GM13977 (cell line): ENCODE data around the gene UTF1.

ENCODE experiments used
- DNase-seq: peaks from one replicate; pipeline ENCODE4 v3.0.0; 2012; ENCODE audit warnings: low spot score
- in situ Hi-C: fragments of 300-500 bp; cut with MboI; formaldehyde crosslinking; loops from one replicate; pipeline ENCODE4 v1.12.0; 2022; ENCODE audit warnings: low sequenced_read_pairs, low pct_unique_long_range_greater_than_20kb, mixed read lengths, inconsistent platforms; ENCODE audit not compliant: unreplicated experiment
- TF ChIP-seq, protein P1 (sequence below): IDR thresholded peaks from 2 replicates; pipeline ENCODE4 v1.5.1; 2012; ENCODE audit warnings: mild to moderate bottlenecking, control low read depth; ENCODE audit not compliant: insufficient read depth; ENCODE audit errors: extremely low read depth, missing control alignments

UTF1 gene

DNA sequence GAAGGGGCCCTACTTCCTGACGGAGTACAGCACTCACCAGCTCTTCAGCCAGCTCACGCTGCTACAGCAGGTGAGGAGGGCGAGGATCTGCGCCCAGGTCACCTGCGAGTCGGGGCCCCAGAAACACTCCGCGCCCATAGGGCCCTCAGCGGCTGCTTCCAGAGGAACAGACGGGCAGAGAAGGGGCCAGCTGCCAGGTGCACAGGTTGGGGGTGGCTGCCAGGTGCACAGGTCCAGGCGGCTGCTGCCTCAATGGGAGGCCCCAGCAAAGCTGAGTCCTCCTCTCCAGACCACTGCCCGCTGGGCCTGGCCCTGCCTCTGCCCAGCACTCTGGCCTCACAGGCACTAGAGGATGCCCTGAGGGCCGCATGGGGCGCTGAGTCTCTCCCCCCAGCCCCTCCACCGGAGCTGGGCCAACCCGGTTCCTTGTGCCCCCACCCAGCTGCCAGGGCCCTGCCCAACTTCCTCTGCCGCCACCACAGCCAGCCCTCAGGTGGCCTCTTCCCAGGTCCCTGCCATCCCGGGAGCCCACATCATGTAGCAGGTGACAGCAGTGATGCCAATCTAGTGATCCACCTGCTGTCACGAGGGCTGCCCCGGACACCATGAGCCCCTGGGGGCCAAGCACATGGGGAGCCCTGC, 17.0 kb upstream of the UTF1 start:
- in situ Hi-C loops = no loop called here
- DNase-seq = no peak
- TF ChIP-seq, protein P1, sequence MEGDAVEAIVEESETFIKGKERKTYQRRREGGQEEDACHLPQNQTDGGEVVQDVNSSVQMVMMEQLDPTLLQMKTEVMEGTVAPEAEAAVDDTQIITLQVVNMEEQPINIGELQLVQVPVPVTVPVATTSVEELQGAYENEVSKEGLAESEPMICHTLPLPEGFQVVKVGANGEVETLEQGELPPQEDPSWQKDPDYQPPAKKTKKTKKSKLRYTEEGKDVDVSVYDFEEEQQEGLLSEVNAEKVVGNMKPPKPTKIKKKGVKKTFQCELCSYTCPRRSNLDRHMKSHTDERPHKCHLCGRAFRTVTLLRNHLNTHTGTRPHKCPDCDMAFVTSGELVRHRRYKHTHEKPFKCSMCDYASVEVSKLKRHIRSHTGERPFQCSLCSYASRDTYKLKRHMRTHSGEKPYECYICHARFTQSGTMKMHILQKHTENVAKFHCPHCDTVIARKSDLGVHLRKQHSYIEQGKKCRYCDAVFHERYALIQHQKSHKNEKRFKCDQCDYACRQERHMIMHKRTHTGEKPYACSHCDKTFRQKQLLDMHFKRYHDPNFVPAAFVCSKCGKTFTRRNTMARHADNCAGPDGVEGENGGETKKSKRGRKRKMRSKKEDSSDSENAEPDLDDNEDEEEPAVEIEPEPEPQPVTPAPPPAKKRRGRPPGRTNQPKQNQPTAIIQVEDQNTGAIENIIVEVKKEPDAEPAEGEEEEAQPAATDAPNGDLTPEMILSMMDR = no peak

DNA sequence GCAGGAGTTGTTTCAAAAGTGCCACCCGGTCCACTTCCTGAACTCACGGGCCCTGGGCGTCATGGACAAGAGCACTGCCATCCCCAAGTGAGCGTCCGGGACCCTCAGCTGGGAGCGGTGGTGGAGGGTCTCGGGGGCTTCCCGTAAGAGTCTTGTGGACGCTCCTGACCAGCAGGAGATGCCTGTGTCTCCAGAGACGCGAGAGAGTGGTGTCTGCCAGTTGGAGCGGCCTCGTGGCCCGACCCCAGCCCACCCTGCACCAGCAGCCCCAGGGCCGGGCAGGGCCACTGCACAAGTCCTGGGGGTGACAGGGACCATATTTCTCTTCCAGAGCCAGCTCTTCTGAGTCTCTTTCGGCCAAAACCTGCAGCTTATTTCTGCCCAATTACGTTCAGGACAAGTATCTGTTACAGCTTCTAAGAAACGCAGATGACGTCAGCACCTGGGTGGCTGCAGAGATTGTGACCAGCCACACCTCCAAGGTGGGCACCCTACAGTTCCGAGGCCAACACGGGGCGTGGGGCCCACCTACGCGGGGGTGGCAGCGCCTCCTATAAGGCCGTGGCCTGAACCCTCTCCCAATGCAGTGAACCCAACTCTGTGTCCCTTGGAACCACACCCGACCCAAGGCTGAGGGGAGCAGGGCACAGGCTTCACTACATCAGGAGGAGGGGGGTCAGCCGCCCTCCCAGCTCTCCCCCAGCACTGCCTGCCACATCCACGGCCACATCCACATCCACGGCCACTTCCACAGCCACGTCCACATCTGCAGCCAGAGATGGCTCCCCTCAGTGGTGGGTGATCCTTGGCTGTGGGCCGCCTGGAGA, 16.2 kb upstream of the UTF1 start:
- in situ Hi-C loops = no loop called here
- TF ChIP-seq, protein P1 = no peak
- DNase-seq = no peak

DNA sequence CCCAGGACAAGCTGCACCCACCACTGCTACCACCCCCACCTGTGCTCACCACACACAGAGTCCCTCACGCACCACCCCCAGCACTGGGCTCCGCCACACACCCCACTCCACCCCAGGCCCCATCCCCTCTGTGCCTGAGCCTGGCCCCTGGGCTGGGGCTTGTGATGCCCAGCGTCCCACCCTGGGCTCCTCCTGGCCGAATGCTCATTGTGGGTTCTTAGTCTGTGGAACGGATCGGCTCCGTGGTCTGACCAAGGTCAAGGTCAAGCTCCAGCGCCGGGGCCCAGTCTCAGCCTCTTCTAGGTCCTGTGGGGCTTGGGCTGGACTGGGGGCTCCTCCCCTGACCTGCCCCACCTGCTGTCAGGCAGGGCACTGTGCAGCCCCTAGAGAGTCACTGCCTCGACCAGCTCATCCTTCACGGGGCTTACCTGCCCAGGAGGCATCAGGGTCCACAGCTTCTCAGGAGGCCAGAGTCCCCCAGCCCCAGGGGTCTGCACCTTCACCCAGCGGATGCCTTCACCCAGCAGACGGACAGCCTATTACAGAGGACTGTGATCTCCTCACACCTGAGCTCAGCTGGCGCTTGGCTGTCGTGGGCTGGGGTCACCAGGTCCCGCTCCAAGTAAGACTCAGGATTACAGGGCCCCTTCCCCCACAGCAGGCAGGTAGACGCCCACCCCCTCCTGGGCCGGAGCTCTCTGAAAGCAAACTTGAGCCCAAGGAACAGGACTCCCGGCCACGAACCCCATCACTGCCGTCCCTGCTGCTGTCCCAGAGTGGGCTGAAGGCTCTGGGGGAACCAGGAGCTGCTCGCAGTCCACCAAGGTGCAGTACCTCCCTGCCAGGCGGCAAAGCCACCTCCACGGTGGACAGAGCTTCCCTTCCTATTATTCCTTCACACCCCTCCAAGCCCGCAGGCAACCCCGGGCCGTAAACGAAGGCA, 15.3 kb upstream of the UTF1 start:
- in situ Hi-C loops = no loop called here
- DNase-seq = no peak
- TF ChIP-seq, protein P1 = no peak

DNA sequence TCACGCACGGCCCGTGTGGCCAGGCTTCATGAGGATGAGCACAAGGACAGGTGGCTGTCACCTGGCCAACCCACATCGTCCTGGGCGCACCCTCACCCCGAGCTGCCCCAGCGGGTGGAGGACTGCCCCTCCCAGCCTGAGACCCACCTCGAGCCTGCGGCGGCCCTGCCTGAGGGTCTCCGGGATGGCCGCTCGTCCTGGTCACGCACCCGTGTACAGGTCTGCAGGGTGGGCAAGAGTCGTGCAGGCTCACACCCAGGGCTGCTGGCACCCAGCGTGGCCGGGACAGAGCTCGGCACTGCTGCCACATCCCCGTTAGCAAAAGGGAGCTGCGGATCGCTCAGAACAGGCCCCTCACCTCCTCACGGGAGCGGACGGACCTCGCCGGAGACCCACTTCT, 14.4 kb upstream of the UTF1 start:
- TF ChIP-seq, protein P1 = no peak
- in situ Hi-C loops = no loop called here
- DNase-seq = no peak

DNA sequence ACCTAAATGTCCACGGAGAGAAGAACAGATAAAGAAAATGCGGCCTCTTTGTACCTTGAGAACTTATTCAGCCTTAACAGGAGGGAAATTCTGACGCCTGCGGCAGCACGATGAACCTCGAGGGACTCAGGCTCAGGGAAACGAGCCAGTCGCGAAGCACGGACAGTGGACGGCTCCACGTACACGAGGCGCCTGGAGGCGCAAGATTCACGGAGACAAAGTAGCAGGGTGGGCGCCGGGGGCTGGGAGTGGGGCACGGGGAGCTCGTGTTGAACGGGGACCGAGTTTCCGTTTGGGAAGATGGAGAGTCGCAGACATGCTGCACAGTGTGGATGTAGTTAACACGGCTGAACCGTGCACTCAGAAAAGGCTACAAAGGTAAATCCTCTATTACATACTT, 13.2 kb upstream of the UTF1 start:
- TF ChIP-seq, protein P1 = no peak

More for the DNA sequence above, 13.2 kb upstream of the UTF1 start:
- no peak for DNase-seq
- in situ Hi-C loops = no loop called here
